GM21423 (cell line): ENCODE measurements around the gene CAMSAP1.

Source experiments
- ATAC-seq: cut with Tn5 transposase; IDR thresholded peaks from one replicate; pipeline ENCODE4 v1.9.1; 2021; ENCODE audit warnings: mild to moderate bottlenecking, moderate library complexity; ENCODE audit not compliant: unreplicated experiment

CAMSAP1 gene

DNA sequence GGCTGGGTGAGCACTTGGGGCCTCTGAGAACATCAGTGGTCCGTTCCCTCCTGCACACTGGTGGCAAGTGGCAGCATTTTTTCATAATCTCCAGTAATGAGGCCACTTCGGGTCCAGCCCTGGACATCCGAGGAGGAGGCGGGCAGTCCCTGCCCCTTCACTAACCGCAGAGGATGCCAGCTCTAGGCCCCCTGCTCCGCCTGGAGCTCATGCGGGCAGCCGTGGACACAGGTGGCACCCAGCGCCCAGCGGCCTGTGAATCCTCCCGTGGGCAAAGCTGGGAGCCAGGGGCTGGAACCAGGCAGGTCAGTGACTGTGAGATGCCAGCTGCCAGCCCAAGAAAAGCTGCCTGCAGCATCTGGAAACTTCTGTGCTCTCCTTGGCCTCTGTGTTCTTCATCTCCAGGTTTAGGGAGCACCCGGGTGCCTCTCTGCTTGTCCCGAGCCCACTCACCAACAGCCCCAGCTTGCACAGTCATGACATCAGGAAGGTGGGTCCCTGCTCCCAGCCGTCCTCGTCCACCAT, 112.9 kb downstream of the CAMSAP1 start:
- ATAC-seq: no peak

DNA sequence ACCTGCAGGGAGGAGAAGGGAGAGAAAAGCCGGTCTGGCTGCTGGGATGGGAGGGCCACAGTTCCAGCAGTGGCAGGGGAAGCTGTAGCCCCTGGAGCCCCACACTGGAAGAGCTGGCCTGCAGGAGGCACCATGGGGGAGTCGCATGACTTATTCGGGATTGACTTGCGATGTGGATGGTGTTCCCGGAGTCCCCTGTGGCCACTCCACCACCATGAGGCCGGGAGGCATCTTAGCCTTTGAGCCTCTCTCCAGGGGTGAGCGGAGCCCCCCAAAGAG, 113.3 kb downstream of the CAMSAP1 start:
- ATAC-seq: no peak

DNA sequence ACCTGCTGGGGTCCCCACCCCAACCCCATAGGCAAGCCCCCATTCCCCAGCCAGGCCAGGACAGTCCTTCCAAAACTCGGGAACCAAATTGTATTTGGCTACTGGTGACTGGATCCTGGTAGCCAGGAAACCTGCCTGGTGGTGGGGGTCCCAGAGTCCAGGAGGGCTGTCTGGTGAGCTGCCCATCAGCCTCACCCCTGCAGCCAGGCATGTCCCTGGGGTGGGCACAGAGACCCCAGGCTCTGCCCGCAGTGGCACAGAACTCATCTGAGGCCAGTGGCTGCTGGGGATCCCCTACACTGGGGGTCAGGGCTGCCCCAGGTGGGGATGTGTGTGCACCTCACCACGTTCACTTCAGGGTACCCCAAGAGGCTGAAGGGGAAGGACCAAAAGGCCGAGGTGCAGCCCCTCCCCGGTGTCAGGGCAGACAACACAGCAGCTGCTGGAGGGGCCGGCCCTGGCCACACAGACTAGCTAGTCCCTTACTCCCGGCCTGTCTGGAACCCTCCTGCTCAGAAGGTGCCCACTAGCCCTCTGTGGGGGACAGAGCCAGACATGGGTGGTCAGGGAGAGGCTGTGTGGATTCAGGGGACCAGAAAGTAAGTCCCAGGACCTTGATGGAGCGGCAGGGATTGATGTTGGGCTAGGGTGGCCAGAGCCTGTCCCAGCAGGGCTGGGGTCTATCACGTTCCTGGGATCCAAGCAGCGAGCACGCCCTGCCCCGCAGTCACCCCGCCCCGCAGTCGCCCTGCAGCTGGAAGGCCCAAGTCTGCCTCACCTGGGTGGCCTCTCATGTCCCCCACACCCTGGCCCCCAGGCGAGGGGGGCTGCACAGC, 113.9 kb downstream of the CAMSAP1 start:
- no peak for ATAC-seq

DNA sequence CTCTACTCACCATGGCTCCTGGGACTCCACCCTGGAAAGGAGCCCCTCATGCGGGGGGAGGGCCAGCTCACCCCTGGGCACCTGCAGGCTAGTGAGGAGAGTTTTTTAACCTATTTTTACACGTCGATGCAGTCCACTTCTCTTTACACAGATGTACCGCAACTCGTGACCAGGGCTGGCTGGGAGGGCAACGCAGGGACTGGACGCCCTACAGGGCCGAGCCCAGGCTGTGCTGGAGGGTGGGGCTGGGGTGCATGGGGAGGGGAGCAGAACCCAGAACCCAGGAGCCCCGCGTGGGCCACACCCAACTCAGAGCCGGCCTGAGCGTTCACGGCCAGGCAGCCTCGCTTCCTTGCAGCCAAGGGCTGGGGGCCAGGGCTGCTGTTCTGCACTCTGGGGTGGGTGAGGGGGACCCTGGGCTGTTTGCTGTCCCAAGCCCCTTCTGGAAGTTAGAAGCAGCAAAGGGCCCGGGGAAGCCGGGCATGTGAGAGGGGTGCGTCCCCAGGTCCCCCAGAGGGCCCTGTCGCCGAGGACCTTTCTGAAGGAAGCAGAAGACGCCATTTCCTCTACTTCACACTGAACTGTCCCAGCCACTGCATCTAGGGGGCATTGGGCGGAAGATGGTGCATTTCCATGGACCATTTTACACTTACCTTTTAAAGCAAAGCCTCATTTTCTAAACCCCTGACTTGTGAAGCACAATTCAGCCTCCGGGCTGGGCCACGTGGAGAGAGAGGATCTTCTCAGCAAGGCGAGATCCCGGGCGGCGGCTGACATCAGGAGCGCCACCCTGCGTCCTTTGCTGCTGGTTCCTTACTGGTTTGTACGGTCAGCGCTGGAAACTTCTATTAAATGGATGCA, 114.8 kb downstream of the CAMSAP1 start:
- no peak for ATAC-seq

DNA sequence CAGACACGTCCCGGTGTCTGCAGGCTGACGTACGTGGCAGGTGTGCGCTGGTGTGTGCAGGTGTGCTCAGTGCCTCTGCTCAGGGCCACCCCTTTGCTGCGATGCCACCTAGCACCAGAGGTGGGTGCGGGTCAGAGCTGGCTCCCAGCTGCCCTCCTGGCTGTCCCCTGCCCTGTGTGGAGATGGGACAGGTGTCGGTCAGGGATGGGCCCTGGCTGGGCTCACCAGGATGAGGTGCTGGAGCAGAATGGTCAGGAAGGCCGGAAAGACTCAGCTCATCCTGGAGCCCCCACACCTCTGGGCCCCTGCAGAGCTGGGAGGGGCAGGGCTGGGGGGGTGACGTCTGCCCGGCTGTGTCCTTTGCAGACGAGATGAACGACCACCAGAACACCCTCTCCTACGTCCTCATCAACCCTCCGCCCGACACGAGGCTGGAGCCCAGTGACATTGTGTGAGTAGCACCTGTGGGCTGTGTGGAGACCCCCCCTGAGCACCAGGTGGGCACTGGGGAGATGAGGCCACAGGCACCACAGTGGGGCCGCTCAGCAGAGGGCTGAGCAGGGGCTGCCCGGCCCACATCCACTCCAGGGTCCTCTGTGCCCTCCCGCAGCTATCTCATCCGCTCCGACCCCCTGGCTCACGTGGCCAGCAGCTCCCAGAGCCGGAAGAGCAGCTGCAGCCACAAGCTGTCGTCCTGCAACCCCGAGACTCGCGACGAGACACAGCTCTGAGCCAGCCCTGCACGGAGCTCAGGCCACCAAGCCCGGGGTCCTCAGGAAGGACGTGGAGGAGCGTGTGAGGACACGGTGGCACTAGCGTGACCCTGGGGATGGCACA, 115.7 kb downstream of the CAMSAP1 start:
- no peak for ATAC-seq

DNA sequence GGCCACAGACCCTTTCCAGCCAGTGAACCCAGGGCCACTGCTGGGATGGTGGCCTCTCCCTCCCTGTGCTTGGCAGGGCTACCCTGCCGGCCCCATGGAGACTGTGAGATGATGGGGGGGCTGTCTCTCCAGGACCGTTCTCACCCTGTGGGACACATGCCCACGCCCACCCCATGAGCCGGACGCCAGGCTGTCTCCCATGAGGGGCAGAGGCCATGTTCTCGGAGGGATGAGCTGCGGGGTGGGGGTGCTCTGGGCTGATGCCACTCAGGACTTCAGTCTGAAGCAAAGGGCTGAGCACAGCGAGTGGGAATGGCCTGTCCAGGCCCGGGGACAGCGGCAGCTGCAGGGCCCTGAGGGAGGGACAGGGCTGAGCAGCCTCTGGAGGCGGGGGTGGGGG, 116.5 kb downstream of the CAMSAP1 start:
- no peak for ATAC-seq

DNA sequence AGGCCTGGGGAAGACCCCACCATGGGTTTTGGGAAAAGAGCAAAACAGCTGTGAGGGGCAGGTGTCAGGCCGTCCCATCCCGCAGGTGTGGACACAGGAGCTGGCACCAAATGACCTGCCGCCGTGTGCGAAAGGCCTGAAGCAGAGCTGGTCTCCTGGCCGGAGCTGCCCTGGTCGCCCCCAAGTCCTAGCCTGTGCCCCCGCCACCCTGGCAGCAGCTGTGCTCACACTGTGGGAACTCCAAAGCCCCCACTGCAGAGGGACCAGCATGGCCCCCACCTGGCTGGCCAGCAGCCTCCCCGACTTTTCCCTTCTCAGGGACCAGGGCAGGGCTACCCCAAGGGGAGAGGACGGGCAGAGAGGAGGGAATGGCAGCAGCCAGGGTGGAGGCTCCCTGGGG, 117.0 kb downstream of the CAMSAP1 start:
- no peak for ATAC-seq

DNA sequence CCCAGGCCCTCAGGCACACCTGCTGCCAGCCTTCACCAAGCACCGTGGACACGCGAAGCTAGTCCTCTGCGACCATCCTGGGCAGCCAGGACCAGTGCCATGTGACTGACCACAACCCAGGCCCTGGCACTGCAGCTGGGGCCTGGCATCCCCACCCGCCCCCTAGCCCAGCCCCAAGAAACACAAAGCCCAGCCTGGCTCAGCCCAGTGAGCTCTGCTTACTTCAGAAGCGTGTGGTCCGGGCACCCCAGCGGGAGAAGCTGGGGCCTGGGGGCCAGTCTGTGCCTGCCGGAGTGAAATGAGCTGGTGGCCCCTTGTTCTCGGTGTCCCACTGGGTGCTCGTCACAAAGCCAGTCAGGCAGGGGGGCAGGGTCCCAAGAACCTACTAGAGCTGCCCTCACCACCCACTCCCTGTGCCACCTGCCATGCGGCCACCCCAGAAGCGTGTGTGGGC, 117.5 kb downstream of the CAMSAP1 start:
- ATAC-seq: no peak

DNA sequence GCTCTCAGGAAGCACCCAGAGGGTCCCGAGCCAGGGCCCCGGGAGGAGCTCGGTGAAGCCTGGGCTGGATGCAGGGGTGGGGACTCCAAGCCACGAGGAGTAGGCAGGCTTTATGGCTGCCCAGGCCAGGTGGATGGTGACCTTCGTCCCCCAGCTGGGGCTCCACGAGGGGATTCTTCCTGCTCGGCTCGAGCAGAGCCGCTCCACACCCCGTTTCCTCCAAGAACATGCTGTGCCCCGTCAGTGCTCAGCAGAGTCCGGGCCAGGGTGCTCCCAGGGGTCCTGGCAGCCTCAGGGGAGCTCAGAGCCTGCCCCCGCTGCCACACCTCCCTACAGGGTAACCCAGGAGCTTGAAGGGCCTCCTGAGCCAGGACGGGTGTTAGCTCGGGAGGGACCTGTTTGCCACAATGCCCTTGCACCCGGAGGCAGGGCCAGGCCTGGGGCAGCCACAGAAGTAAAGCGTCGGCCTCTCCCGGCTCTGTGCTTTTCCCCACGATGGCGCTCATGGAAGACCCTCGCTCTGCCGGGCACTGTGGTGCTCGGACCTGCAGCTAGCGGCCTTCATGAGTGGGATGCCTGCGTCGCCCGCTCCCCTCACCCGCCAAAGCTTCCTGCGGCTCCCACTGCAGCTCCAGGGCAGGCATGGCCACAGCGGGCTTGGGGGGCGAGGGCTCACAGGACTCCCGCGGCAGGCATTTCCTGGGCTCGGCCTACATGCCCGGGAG, 118.6 kb downstream of the CAMSAP1 start:
- ATAC-seq: no peak

DNA sequence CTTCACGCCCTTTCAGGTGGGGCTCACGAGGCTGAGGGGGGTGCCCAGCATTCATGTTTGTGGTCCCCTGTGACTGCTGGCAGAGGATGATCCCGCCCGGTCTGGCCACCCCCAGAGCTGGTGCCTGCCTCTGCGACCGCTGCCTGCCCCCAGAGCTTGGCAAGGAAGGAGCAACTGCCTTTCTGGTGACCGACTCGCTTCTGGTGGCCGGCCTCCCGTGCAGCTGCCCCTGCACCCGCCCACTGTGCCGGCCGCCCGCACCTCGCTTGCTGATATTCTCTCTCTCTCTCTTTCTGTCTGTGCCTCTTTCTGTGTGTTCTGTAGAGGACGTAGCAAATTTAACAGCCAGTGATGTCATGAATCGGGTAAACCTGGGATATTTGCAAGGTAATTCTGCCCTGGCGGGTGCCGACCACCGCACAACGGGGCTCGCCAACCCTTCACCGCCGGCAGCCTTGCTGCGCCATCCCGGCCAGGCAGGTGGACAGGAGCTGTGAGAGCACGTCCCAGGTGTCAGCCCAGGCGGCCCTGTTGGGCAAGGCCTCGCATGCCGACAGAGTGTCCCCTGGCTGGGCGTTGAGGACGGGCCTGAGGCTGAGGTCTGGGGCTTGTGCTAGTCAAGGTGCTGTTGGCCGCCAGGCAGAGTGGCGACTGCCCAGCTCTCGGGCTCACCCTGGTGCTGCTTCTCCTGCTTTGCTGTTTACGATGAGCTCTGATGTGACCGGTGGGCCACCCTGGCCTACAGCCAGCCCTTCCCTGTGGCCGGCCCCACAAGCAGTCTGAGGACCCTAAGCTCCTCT, 119.4 kb downstream of the CAMSAP1 start:
- ATAC-seq: no peak

DNA sequence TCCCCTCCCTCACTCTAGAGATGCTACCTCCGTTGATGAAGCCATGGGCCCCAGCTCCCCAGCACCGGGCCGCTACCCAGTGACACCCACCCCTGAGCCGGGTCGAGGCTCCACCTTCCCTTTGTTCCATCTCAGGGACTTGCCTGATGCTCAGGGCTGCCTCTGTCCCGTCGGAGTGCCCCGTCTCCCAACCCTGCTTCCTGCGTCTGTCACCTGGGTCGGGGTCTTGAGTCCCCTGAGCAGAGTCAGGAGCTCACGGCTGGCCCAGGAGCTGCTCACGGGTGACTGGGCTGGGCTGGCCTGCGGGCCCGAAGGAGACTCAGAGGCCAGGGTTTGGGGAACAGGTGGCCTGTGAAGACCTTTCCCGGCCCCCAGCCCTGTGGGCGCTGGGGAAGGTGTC, 120.0 kb downstream of the CAMSAP1 start:
- no peak for ATAC-seq

DNA sequence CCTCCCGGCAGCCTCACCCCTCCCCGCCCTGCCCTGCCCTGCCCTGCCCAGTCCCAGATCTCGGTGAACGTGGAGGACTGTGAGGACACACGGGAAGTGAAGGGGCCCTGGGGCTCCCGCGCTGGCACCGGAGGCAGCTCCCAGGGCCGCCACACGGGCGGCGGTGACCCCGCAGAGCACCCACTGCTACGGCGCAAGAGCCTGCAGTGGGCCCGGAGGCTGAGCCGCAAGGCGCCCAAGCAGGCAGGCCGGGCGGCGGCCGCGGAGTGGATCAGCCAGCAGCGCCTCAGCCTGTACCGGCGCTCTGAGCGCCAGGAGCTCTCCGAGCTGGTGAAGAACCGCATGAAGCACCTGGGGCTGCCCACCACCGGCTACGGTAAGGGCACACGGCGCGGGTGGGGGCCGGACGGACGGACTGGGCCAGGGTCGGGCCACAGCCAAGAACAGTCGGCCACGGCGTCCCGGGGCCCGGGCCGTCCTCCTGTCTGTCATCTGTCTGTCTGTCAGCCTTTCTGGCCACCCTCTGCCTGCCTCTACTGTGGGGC, 121.1 kb downstream of the CAMSAP1 start:
- ATAC-seq: no peak

DNA sequence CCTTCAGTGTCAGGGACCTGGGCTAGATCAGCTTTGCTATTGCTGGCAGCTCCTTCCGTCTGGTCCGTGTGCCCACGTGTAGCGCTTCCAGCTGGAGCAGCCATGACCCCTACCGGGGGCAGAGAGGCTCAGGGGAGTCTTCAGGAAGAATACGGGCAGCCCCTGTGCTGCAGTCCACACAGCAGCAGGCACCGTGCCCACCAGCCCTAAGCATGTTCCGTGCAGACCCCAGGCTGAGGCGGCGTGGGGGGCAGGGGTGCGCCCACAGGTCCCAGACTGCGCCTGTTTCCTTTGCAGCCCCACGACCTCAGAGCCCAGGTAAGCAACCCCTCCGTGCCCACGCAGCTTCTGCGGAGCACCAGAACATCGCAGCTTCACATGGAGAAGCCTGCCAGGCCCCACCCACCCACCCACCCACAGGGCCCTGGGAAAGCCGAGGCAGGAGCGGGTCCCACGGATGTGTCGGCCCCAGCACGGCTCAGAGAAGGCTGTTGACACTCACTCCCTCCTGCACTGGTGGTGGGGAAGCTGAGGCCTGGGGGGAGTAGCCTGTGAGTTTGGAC, 122.3 kb downstream of the CAMSAP1 start:
- no peak for ATAC-seq

DNA sequence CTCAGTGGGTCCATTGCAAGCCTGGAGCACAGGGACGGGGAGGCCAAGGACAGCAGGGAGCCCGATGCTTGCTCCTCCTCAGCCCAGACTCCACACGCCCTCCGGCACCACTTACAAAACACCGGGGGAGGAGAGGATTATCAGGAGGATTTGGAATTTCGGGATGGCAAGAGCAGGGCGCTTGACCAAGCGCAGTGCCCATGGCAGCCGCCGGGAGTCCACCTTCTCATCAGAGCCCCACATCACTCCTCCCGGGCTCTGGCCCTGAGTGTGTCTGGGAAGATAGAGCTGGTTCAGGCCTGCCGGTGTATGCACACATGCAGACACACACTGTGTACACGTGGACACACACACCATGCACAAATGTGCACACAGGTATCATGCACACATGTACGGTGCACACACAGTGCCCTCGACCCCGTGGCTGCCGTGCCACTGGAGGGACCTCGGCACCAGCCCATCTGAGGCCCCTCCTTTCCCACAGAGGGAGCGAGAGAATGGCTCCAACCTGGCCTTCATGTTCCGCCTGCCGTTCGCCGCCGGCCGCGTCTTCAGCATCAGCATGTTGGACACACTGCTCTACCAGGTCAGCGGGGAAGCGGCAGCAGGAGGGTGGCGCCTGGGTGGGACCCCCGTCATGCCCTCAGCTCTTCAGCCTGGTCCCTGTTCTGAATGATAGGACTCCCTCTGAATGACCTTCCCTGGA, 123.7 kb downstream of the CAMSAP1 start:
- no peak for ATAC-seq

DNA sequence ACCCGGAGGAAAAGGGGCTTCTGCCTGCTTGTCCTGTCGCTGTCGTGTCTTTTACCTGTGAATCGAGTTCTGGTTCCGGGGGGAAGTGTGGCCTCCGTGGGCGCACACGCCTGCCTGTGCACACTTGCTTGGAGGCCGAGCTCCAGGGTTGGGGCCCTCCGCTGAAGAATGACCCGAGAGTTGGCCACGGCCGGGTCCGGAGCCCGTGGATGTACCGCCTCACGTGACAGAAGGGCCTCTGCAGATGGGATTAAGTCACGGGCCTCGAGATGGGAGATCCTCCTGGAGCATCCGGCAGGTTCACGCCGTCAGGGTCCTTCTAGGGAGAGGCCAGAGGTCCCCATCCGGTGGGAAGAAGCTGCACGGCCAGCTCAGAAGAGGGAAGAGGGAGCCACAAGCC, 124.4 kb downstream of the CAMSAP1 start:
- no peak for ATAC-seq

DNA sequence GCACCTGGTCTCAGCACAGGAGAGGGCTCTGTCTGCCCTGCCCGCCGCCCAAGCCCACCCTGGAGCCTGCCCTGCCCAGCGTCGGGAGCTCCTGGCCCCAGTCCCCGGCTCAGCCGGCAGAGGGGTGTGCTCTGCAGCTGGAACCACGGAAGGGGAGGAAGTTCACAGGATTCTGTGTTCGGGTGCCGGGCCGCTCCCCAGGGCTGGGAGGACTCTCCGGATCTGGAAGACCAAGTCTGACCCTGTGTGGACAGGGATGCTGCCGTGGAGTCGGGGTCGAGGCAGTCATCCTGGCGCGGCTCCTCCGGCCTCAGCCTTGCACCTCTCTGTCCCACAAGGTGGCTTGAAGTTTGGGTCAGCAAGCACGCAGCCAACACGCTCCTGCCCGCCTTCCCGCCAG, 126.7 kb downstream of the CAMSAP1 start:
- ATAC-seq: no peak

DNA sequence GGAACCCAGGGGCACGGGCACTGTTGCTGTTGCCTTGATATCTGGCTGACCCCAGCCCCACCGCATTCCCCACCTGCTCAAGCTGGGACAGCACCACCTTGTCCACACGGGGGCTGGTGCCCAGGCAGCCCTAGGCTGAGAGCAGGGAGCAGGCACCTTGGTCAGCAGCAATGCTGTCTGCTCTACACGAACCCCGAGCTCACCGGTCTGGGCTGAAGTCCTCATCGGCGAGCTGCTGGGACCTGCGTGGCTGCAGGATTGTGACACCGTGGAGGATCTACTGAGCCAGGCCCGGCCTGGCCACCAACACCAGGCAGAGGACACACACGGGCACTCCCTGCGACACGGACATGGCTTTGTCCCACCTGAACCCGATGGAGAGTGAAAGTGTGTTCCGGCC, 127.3 kb downstream of the CAMSAP1 start:
- no peak for ATAC-seq

DNA sequence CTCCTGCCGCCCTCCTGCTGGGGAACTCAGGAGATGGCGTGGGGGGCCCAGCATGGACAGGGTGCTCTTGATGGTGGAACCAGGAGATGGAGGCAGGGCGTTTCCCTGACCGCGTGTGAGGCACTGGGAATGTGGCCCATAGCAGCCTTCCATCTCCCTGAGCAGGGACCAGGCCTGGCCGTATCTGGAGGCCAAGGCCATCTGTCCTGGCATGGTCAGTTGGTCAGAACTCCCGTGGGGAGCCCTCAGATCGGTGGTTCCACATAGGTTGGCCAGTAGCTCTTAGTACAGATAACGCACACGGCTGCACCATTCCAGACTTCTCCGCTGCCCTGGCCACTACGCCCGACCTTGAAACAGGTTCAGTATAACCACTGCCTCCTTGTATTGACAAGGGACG, 127.8 kb downstream of the CAMSAP1 start:
- ATAC-seq: no peak
